MCF 10A (cell line): ENCODE data around the gene TGFB1I1. TPM values are rescaled to one million over a fixed set of nuclear protein-coding genes. Genes with fewer than 3 reads are reported as not detected.

Experiments
- BruUV-seq: library from RNA; stranded (reverse); fragments of 400-500 nt; replicated peaks from 2 replicates; lab custom pipeline; 2021; lab: Mats Ljungman, UMichigan
- CTCF ChIA-PET: fragments of 300-600 bp; sonication (Branson Sonifier 250); formaldehyde crosslinking; extraction: SDS; loops from one replicate; lab custom pipeline; 2021; ENCODE audit warnings: antibody characterized with exemption, inconsistent platforms; lab: Yijun Ruan, JAX
- POLR2A ChIA-PET: fragments of 300-600, 350-650 bp; sonication (Branson Sonifier 250); formaldehyde crosslinking; extraction: SDS; loops from one replicate; lab custom pipeline; 2020; ENCODE audit warnings: antibody characterized with exemption, inconsistent platforms; lab: Yijun Ruan, JAX
- DNase-seq: peaks from one replicate; pipeline ENCODE4 v3.0.0-alpha.2; 2018; ENCODE audit not compliant: unreplicated experiment
- H3K27ac Mint-ChIP-seq: one replicate; pipeline ENCODE4 v1.8.0; 2022; ENCODE audit warnings: mild to moderate bottlenecking, low read depth, mixed read lengths; ENCODE audit not compliant: unreplicated experiment
- H3K27me3 Mint-ChIP-seq: one replicate; pipeline ENCODE4 v1.8.0; 2022; ENCODE audit warnings: mixed read lengths; ENCODE audit not compliant: insufficient read depth, unreplicated experiment
- H3K36me3 Mint-ChIP-seq: one replicate; pipeline ENCODE4 v1.8.0; 2022; ENCODE audit warnings: mild to moderate bottlenecking, moderate library complexity, mixed read lengths; ENCODE audit not compliant: insufficient read depth, unreplicated experiment
- H3K4me1 Mint-ChIP-seq: one replicate; pipeline ENCODE4 v1.8.0; 2022; ENCODE audit warnings: mixed read lengths; ENCODE audit not compliant: insufficient read depth, unreplicated experiment
- H3K4me3 Mint-ChIP-seq: one replicate; pipeline ENCODE4 v1.8.0; 2022; ENCODE audit warnings: mild to moderate bottlenecking, moderate library complexity, mixed read lengths; ENCODE audit not compliant: unreplicated experiment
- H3K9me3 Mint-ChIP-seq: one replicate; pipeline ENCODE4 v1.8.0; 2022; ENCODE audit warnings: mixed read lengths; ENCODE audit not compliant: unreplicated experiment
- CTCF ChIP-seq: fragments of 200-600 bp; IDR thresholded peaks from one replicate; pipeline ENCODE4 v1.8.0; 2022; ENCODE audit warnings: antibody characterized with exemption, mild to moderate bottlenecking; ENCODE audit not compliant: unreplicated experiment
- intact Hi-C: fragments of 100-400 bp; cut with micrococcal nuclease; formaldehyde crosslinking; loops from 2 replicates; pipeline ENCODE4 v1.14.1; 2022
- total RNA-seq: library from RNA; stranded (reverse); gene quantifications from 2 replicates; pipeline ENCODE4 v1.2.3, GENCODE V29; 2022

The TGFB1I1 gene
- total RNA-seq, 1 experiment from 2014 or later = 14.7 TPM

GRCh38 chr16:31427441-31428278 lies 44.3 kb upstream of the TGFB1I1 start:
- no peak for DNase-seq
- no peak for TF ChIP-seq CTCF
- intact Hi-C loops = no loop called here
- H3K27ac Mint-ChIP-seq = no peak overlapping the region
- ChIA-PET POLR2A (interaction anchor here (1.2 kb wide), 1 partner anchor 40 kb away, joined by 3 read pairs; no protein-coding TSS in a partner anchor), CTCF (interaction anchor here (0.9 kb wide), 1 partner anchor 267 kb away, joined by 3 read pairs; no protein-coding TSS in a partner anchor)
- no TSS peak for BruUV-seq
- H3K4me3 Mint-ChIP-seq = no peak overlapping the region
- peaks cover 7% of the 10 kb centered on the region for H3K36me3 Mint-ChIP-seq
- no peaks in the 10 kb centered on the region for H3K27me3 Mint-ChIP-seq
- H3K4me1 Mint-ChIP-seq = no peaks in the 10 kb centered on the region
- no peaks in the 10 kb centered on the region for H3K9me3 Mint-ChIP-seq

DNA sequence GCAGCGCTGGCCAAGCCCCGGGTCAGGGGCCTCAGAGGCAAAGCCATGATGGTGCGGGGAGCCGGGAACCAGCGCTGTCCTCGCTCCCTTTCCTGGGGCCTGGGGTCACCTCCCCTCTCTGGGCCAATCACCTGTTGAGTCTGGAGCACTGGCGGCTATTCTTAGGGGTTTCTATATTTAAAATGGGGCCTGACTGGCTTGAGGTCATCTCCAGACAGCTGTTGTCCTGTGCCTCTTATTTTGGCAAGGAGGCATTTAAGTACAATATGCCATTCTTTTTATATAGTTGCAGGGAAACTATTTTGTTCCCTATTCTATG lies 43.7 kb upstream of the TGFB1I1 start, which contains the start of gene COX6A2:
TSS of gene COX6A2 (minus strand) at position 82 of the 319 bp plus-strand sequence. CDS start at position 47, 35 bp downstream.
- H3K4me1 Mint-ChIP-seq = no peaks in the 10 kb centered on the region
- no peak within 1 kb of the TSS for H3K27ac Mint-ChIP-seq
- intact Hi-C loops = no loop called here
- ChIA-PET CTCF (interaction anchor here (0.9 kb wide), 1 partner anchor 268 kb away, joined by 3 read pairs; no protein-coding TSS in a partner anchor), POLR2A (interaction anchor here (0.7 to 3.1 kb wide), 4 partner anchors 25 to 80 kb away, joined by 3 to 27 read pairs (median 3); partner anchors contain the start of gene RUSF1)
- TF ChIP-seq CTCF = no peak
- no TSS peak for BruUV-seq
- peaks cover 7% of the 10 kb centered on the region for H3K36me3 Mint-ChIP-seq
- H3K27me3 Mint-ChIP-seq = no peaks in the 10 kb centered on the region
- H3K9me3 Mint-ChIP-seq = no peaks in the 10 kb centered on the region
- no peak within 1 kb of the TSS for H3K4me3 Mint-ChIP-seq
- no peak for DNase-seq

- BruUV-seq = no TSS peak
- DNase-seq = peak; percentile 34
- H3K27me3 Mint-ChIP-seq = no peaks in the 10 kb centered on the region
- H3K4me1 Mint-ChIP-seq = no peaks in the 10 kb centered on the region
- POLR2A ChIA-PET = interaction anchor here (0.7 to 3.1 kb wide), 6 partner anchors 11 to 79 kb away, joined by 3 to 27 read pairs (median 4); partner anchors contain the start of genes RUSF1 and ZNF843
- intact Hi-C loops = no loop called here
- H3K27ac Mint-ChIP-seq = no peak overlapping the region
- no peak overlapping the region for H3K4me3 Mint-ChIP-seq
- no peak for TF ChIP-seq CTCF
- H3K36me3 Mint-ChIP-seq = peaks cover 7% of the 10 kb centered on the region
- no peaks in the 10 kb centered on the region for H3K9me3 Mint-ChIP-seq
- CTCF ChIA-PET = interaction anchor here (0.7 to 3.8 kb wide), 7 partner anchors 9 to 439 kb away, joined by 3 to 28 read pairs (median 5); partner anchors contain the start of gene ZNF843
These were observed 43.2 kb upstream of the TGFB1I1 start for GRCh38 chr16:31428638-31429247.

DNA sequence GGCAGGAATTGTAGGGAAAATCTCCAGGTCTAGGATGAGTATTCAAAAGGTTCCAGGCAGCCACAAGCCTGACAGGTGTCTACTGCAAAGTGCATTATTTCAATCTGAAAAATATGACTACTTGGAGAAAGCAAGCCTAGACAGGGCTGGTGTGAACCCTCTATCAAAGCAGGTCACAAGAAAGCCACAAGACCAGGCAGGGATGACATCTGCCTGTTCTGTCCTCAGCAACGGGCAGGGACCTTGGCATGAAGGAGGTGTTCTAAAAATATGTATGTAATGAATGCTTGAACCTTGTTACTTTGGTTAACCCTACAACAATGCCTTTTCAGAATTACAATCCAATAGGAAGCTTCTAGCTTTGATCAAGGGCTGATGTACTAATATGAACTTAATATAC lies 42.6 kb upstream of the TGFB1I1 start:
- BruUV-seq = no TSS peak
- POLR2A ChIA-PET = interaction anchor here (0.8 to 3.1 kb wide), 4 partner anchors 11 to 79 kb away, joined by 3 to 27 read pairs (median 4); partner anchors contain the start of genes RUSF1 and ZNF843
- no peak for TF ChIP-seq CTCF
- H3K9me3 Mint-ChIP-seq = no peaks in the 10 kb centered on the region
- CTCF ChIA-PET = interaction anchor here (0.7 to 3.8 kb wide), 6 partner anchors 8 to 439 kb away, joined by 3 to 28 read pairs (median 6); partner anchors contain the start of gene ZNF843
- H3K27ac Mint-ChIP-seq = no peak overlapping the region
- no peak for DNase-seq
- no peaks in the 10 kb centered on the region for H3K27me3 Mint-ChIP-seq
- intact Hi-C loops = no loop called here
- no peaks in the 10 kb centered on the region for H3K4me1 Mint-ChIP-seq
- peaks cover 7% of the 10 kb centered on the region for H3K36me3 Mint-ChIP-seq
- H3K4me3 Mint-ChIP-seq = no peak overlapping the region
